Lower leg skin (tissue), 3 donors: ENCODE data around the gene CACNA1I.

ENCODE experiments used
- CTCF ChIP-seq, 3 donors: fragments of 450-650 bp; IDR thresholded peaks; one replicate each; pipeline ENCODE4 v1.5.1; 2016; ENCODE audit warnings: antibody characterized with exemption in 3 of 3, mild to moderate bottlenecking in 3 of 3, moderate library complexity in 2 of 3
- POLR2A ChIP-seq, 2 donors: fragments of 450-650 bp; IDR thresholded peaks; one replicate each; pipeline ENCODE4 v1.6.1; 2016 to 2017; ENCODE audit warnings: antibody characterized with exemption in 2 of 2, mild to moderate bottlenecking in 1 of 2, moderate library complexity in 1 of 2

- TF ChIP-seq CTCF (IDR thresholded peaks at IDR 0.05) (no peak), POLR2A (IDR thresholded peaks at IDR 0.05) (no peak)
These were observed 27.5 kb upstream of the CACNA1I start for GRCh38 chr22:39543095-39543494.
